ENCODE results near the gene MUS81.

DNA sequence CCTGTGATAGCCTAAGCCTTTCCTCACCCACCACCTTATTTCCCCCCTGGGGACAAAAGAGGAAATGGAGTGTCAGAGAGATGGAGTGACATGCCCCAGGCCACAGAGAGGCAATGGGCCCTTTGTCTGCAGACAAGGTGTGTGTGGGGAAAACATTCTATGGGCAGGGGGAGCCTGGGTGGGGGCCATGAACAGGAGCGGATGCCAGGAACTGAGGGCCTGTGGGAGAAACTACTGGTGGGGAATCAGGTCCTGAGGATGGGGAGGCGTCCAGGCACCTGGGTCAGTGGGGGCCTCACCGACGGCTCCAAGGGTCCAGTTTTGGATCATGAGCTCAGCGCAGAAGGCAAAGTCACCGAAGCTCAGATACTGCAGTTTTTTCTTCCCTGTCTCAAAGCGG, 25.0 kb downstream of the MUS81 start:
- TF ChIP-seq POLR2A (IDR thresholded peaks at IDR 0.05; ENCODE audit: low read depth, low read length) (no peak), POLR2AphosphoS5 (IDR thresholded peaks at IDR 0.05; ENCODE audit: low read depth, low read length) (no peak), TAF1 (IDR thresholded peaks at IDR 0.05; ENCODE audit: low read depth, low read length) (no peak), PAX5 (IDR thresholded peaks at IDR 0.05; ENCODE audit: insufficient read depth, low read length, severe bottlenecking) (no peak), SPI1 (IDR thresholded peaks at IDR 0.05; ENCODE audit: low read depth, low read length) (no peak)
